ENCODE measurements around the gene KCNT2. TPM values are rescaled to one million over a fixed set of nuclear protein-coding genes. Genes with fewer than 3 reads are reported as not detected.

Gene KCNT2
- total RNA-seq, 2 experiments from 2014 or later = not detected

GRCh38 chr1:196324345-196324744 lies 283.9 kb downstream of the KCNT2 start:
- no peak overlapping the region for H3K4me3 Mint-ChIP-seq
- DNase-seq (no peak), ATAC-seq (no peak)
- H3K9me3 Mint-ChIP-seq = no peaks in the 10 kb centered on the region
- H3K4me1 Mint-ChIP-seq (ENCODE audit: low read depth) = no peaks in the 10 kb centered on the region
- H3K36me3 Mint-ChIP-seq (ENCODE audit: low read depth) = no peaks in the 10 kb centered on the region
- CTCF ChIA-PET = no interaction called here
- TF ChIP-seq, protein P1, sequence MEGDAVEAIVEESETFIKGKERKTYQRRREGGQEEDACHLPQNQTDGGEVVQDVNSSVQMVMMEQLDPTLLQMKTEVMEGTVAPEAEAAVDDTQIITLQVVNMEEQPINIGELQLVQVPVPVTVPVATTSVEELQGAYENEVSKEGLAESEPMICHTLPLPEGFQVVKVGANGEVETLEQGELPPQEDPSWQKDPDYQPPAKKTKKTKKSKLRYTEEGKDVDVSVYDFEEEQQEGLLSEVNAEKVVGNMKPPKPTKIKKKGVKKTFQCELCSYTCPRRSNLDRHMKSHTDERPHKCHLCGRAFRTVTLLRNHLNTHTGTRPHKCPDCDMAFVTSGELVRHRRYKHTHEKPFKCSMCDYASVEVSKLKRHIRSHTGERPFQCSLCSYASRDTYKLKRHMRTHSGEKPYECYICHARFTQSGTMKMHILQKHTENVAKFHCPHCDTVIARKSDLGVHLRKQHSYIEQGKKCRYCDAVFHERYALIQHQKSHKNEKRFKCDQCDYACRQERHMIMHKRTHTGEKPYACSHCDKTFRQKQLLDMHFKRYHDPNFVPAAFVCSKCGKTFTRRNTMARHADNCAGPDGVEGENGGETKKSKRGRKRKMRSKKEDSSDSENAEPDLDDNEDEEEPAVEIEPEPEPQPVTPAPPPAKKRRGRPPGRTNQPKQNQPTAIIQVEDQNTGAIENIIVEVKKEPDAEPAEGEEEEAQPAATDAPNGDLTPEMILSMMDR (IDR thresholded peaks at IDR 0.05) = no peak
- no peak overlapping the region for H3K27ac Mint-ChIP-seq
- POLR2A ChIA-PET = no interaction called here
- intact Hi-C loops (cut with micrococcal nuclease) = no loop called here
- no peaks in the 10 kb centered on the region for H3K27me3 Mint-ChIP-seq

- Mint-ChIP-seq H3K27me3 (no peaks in the 10 kb centered on the region), H3K9me3 (no peaks in the 10 kb centered on the region), H3K4me3 (no peak overlapping the region), H3K36me3 (ENCODE audit: low read depth) (no peaks in the 10 kb centered on the region), H3K27ac (no peak overlapping the region), H3K4me1 (ENCODE audit: low read depth) (no peaks in the 10 kb centered on the region)
- ATAC-seq (no peak), DNase-seq (no peak)
- TF ChIP-seq, protein P1 (IDR thresholded peaks at IDR 0.05) = no peak
- intact Hi-C loops (cut with micrococcal nuclease) = no loop called here
- POLR2A ChIA-PET = no interaction called here
- CTCF ChIA-PET = no interaction called here
Observed at GRCh38 chr1:196323869-196324268, 284.4 kb downstream of the KCNT2 start.

DNA sequence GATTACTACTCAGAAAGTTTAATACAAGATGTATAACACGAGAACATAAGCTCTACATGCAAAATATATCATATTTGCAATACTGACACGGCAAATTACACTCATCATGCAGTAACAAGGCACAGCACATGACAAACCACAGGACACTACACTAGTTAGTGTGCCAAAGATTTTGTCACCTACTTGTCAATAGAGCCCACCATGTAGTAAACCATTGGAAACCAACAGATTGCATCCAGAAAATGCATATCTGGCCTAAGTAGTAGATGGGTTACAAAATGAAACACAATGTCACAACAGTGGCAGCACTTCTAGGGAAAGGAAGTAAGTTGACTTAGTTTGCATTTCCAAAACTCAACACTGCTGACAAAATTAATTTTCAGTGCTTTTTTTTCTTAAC lies 288.9 kb downstream of the KCNT2 start:
- Mint-ChIP-seq H3K27ac (no peak overlapping the region), H3K27me3 (no peaks in the 10 kb centered on the region), H3K9me3 (no peaks in the 10 kb centered on the region), H3K4me1 (ENCODE audit: low read depth) (no peaks in the 10 kb centered on the region), H3K4me3 (no peak overlapping the region), H3K36me3 (ENCODE audit: low read depth) (no peaks in the 10 kb centered on the region)
- CTCF ChIA-PET = no interaction called here
- no peak for DNase-seq
- TF ChIP-seq, protein P1 (IDR thresholded peaks at IDR 0.05) = no peak
- ATAC-seq = no peak
- intact Hi-C loops (cut with micrococcal nuclease) = no loop called here
- POLR2A ChIA-PET = no interaction called here

GRCh38 chr1:196317535-196318522 lies 290.4 kb downstream of the KCNT2 start:
- no peak overlapping the region for H3K27ac Mint-ChIP-seq
- CTCF ChIA-PET = no interaction called here
- intact Hi-C loops (cut with micrococcal nuclease) = no loop called here
- no peak for ATAC-seq
- H3K36me3 Mint-ChIP-seq (ENCODE audit: low read depth) = no peaks in the 10 kb centered on the region
- POLR2A ChIA-PET = no interaction called here
- DNase-seq = no peak
- no peak overlapping the region for H3K4me3 Mint-ChIP-seq
- no peaks in the 10 kb centered on the region for H3K4me1 Mint-ChIP-seq (ENCODE audit: low read depth)
- no peaks in the 10 kb centered on the region for H3K27me3 Mint-ChIP-seq
- no peaks in the 10 kb centered on the region for H3K9me3 Mint-ChIP-seq
- TF ChIP-seq, protein P1 (IDR thresholded peaks at IDR 0.05) = no peak

GRCh38 chr1:196312739-196313138 lies 295.5 kb downstream of the KCNT2 start:
- no peak overlapping the region for H3K4me3 Mint-ChIP-seq
- no peaks in the 10 kb centered on the region for H3K27me3 Mint-ChIP-seq
- TF ChIP-seq, protein P1 (IDR thresholded peaks at IDR 0.05) = no peak
- H3K9me3 Mint-ChIP-seq = no peaks in the 10 kb centered on the region
- DNase-seq (no peak), ATAC-seq (no peak)
- no peak overlapping the region for H3K27ac Mint-ChIP-seq
- ChIA-PET POLR2A (no interaction called here), CTCF (no interaction called here)
- no peaks in the 10 kb centered on the region for H3K4me1 Mint-ChIP-seq (ENCODE audit: low read depth)
- intact Hi-C loops (cut with micrococcal nuclease) = no loop called here
- no peaks in the 10 kb centered on the region for H3K36me3 Mint-ChIP-seq (ENCODE audit: low read depth)
